ENCODE results near the gene GFOD2.
"Not testable (repeated sequence)": the region's sequence is repeated elsewhere in the genome, so short reads cannot be mapped to it uniquely, and the experiment has no call there.

Gene GFOD2, protein sequence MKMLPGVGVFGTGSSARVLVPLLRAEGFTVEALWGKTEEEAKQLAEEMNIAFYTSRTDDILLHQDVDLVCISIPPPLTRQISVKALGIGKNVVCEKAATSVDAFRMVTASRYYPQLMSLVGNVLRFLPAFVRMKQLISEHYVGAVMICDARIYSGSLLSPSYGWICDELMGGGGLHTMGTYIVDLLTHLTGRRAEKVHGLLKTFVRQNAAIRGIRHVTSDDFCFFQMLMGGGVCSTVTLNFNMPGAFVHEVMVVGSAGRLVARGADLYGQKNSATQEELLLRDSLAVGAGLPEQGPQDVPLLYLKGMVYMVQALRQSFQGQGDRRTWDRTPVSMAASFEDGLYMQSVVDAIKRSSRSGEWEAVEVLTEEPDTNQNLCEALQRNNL

GRCh38 chr16:67719048-67719777 is at the start of gene GFOD2:
TSS of gene GFOD2 (minus strand) at chr16:67719316. CDS start at chr16:67685715, 33,601 bp downstream.
- DNase-seq = peak; percentile 100

DNA sequence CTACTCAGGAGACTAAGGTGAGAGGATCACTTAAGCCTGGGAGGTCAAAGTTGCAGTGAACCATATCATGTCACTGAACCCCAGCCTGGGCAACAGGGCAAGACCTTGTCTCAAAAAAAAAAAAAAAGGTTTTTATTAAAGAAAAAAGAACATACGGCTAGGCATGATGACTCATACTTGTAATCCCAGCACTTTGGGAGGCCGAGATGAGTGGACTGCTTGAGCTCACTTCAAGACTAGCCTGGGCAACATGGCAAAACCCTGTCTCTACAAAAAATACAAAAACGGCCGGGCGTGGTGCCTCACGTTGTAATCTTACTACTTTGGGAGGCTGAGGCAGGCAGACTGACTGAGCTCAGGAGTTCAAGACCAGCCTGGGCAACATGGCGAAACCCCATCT is 48.8 kb upstream of the GFOD2 start:
- DNase-seq = no peak

- no peak for DNase-seq
These were observed 47.2 kb upstream of the GFOD2 start for GRCh38 chr16:67766291-67766690.

DNA sequence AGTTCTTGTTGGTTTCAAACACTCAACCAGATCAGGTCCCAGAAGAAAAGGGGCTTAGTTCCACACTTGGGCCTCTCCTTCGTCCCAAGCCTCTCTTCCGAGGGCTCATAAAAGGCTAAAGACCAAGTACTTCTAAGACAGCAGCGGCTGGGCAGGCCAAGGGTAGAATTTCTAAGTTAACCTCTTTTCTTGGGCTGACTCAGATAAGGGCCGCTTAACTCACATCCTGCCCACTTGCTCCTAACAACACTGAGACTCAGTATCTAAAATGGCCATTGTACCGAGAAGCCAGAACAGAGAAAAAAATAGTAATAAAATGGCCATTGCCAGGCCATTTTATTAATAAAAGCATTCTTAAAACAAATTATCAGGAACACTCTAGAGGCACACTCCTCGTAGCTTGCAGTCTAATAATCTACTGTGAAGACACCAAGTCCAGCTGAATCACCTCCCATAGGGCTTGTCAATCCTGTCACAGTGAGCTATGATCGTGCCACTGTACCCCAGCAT is 45.1 kb upstream of the GFOD2 start:
- no peak for DNase-seq

- DNase-seq = no peak
These were observed 44.0 kb upstream of the GFOD2 start for GRCh38 chr16:67763066-67763465.

- no peak for DNase-seq
These were observed 43.3 kb upstream of the GFOD2 start for GRCh38 chr16:67762385-67762784.

DNA sequence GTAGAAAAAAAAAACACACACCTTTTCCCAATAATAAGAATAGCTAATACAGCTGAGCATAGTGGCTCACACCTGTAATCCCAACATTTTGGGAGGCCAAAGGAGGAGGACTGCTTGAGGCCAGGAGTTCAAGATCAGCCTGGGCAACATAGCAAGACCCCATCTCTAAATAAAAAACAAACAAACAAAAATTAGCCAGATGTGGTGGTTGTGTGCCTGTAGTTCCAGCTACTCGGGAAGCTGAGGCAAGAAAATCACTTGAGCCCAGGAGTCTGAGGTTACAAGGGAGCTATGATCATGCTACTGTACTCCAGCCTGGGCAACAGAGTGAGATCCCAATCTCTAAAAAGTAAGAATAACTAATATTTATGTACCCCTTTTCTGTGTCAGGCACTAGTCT is 42.8 kb upstream of the GFOD2 start:
- no peak for DNase-seq

DNA sequence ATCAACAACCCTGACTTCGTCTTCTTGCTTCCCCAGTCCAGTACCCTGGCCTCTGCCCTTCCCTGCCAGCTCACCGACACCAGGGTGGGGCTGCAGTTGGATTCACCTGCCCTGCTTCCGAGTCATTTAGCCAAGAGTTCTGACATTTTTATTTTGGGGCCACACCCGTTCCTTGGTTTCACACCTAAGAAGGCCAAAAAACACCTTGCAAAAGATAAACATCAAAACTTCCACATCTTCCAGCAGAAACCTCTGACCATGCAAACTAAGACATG is 41.8 kb upstream of the GFOD2 start:
- no peak for DNase-seq

DNA sequence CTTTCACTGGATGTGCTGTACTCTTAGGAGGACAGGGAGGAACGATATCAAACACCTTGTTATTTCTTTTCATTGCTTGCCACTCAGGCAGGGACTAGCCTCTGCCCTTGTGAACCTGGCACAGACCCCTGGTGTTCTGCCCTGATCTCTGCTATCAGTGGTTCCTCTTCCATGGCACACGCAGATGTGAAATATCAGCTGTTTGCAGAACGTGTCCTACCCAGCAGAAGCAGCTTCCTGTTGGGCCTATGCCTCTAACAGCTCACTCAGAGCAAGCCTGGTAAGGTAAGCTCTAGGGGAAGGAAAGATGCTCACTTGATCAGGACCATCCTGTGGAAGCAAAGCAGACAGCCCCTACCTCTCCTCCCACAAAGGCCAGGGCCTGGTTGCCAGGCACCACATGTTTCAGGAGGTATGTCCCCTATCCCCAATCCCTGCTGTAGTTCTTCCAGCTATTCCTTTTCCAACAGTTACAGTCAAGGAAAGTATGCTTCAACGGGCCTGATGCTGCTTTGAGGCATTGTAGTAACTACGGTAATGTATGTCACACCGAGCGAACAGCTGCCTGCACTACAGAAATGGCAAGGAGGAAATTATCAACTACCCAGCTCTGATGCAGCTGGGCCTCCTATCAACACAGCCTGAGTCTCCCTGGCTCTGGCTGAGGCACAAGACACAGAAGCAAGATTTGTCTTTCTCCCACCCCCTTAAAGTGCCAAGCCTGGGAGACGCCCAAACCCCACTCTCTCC is 41.3 kb upstream of the GFOD2 start:
- no peak for DNase-seq

DNA sequence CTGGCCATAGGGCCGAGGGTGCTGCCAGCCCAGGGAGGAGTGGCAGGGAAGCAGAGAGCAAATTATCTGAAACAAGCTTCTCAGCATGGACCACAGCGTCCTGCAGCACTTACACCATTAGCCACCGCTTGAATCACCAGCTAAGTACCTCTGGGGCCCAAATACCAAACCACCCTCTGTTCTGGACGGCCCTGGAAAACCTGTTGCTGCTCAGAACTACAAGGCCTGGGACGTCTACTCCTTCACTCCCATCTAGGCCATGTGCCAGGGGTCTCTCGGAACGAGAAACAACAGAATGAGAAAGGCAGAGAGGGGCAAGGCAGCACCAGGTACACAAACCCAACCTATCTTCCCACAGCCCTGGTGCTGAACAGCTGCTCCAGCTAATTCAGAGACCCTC is 39.9 kb upstream of the GFOD2 start:
- no peak for DNase-seq

GRCh38 chr16:67758006-67758405 is 38.9 kb upstream of the GFOD2 start:
- DNase-seq = no peak

DNA sequence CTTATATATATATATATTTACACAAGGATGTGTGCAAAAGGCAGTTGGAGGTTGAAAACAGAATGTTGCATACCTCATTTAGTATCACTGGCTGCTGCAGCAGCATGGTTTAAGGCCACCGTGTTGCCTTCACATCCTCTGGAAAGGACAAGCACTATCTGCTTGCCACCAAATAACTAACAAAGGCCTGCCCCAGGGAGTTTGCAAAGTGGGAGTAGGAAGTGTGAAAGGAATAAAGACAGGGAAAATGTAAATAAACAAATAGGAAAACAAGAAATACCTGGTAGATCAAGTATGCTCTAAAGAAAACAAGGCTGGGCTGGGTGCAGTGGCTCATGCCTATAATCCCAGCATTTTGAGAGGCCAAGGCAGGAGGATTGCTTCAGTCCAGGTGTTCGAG is 33.5 kb upstream of the GFOD2 start:
- no peak for DNase-seq

DNA sequence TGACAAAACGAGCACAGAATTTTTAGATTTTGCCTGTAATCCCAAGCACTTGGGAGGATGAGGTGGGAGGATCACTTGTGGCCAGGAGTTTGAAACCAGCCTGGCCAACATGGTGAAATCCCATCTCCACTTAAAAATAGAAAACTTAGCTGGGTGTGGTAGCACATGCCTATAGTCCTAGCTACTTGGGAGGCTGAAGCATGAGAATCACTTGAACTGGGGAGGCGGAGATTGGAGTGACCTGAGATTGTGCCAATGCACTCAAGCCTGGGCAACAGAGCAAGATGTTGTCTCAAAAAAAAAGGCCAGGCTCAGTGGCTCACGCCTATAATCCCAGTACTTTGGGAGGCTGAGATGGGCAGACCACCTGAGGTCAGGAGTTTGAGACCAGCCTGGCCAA is 32.2 kb upstream of the GFOD2 start:
- DNase-seq = not testable (repeated sequence)

DNA sequence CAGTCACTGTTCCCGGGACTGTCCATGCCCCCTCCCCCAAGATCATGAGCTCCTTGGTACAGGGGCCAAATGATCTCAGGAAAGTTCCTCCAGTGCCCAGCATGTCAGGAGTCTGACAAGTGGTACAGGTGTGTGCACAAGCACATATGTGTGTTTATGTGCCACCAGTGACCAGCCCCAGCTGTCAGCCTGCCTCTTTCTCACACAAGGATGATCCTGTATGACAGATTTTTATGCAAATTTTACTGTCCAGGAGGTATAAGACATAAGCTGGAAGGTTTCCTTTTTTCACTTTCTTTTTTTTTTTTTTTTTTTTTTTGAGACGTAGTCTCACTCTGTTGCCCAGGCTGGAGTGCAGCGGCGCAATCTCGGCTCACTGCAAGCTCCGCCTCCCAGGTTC is 31.4 kb upstream of the GFOD2 start:
- DNase-seq = no peak

GRCh38 chr16:67749436-67750078 is 30.4 kb upstream of the GFOD2 start:
- DNase-seq = no peak

DNA sequence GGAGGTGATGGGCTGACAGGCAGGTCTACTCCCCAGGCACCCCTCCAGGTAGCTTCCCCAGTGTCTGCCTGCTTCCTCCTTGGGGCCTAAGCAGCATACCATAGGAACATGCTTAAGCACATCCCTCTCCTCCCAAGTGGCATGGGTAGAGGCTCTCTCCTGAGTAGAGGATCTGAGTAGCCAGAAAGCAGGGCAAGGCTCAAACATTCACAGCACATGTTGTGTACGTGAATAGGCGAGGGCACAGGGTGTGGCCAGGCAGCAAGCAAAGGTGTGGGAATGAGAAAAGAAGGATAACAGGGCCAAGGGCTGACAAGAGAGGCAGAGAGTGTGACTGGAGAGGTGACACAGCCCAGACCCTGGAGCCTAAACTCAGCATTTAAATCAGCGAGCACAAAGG is 29.7 kb upstream of the GFOD2 start:
- DNase-seq = no peak

GRCh38 chr16:67746846-67747245 is 27.7 kb upstream of the GFOD2 start:
- no peak for DNase-seq

DNA sequence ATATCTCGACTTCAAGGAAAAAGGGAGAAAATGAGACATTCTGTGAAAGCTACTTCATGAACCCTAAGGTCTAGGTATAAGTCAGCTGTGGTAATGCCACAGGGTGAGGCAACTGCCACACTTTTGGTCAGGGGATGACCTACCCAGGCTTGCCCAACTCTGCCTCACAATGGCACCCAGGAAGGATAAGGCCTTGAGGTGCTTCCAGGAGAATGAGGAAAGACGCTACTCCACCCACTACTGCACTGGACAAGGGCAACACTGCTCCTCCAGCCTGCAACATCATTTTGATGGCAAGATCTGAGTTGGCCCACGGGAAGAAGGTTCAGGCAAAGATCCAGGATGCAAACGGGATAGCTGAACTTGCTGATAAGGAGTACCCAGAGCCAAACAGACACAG is 22.0 kb upstream of the GFOD2 start:
- DNase-seq = no peak

- DNase-seq = no peak
These were observed 21.3 kb upstream of the GFOD2 start for GRCh38 chr16:67740391-67740790.

DNA sequence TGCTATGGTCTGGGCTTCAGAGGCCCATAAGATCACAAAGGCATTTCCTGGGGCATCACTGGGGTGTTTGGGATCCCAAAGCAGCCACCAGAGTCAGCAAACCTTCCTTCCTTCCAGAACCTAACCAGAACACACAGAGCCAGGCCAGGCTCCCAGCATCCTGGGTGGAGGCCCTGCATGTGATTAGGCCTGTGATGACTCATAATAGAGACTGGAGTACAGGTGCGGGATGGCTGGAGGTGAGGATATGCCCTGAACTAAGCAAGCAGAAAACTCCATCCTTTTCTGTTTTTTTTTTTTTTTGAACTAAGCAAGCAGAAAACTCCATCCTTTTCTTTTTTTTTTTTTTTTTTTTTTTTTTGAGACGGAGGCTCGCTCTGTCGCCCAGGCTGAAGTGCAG is 17.7 kb upstream of the GFOD2 start:
- DNase-seq = no peak

DNA sequence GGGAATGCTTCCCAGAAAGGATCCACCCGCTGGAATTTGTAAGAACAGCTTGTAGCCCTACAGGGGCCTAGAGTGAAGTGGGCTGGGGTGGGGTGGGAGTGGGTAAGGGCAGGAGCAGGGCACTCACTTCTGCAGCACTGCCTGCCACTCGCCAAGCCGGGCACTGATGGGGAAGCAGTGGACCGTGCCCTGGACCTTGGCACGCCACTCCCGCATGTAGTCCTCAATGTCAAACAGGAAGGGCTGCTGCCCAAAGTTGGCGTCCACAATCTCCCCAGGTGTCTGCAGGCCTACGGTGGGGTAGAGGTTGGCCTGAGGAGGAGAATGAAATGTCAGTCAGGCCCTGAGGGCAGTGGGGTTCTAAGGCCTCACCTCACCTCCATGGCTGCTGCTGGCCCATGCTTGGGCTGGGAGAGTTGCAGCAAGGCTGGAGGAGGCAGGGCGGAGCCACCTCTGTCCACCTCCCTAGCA is 15.7 kb upstream of the GFOD2 start:
- no peak for DNase-seq

- DNase-seq = no peak
These were observed 14.8 kb upstream of the GFOD2 start for GRCh38 chr16:67733734-67734470.

GRCh38 chr16:67731753-67732095 is 12.6 kb upstream of the GFOD2 start:
- no peak for DNase-seq

Data from activated CD8-positive, alpha-beta memory T cell treated with anti-CD3 and anti-CD28 coated beads, Interleukin-2, amount 50 U/mL, for 48 hours (primary cell).